ENCODE measurements around the gene GTF3C6. TPM values are rescaled to one million over a fixed set of nuclear protein-coding genes. Genes with fewer than 3 reads are reported as not detected.

Gene GTF3C6
- total and polyA plus RNA-seq, 2 of the 8 experiments (the other 6 are each of a cell fraction or from before 2014, with no cell fraction given) = 13.1 to 87.4 TPM

- Histone ChIP-seq H3K4ac (replicated peaks; ENCODE audit: insufficient read length, low read depth, low read length) (no peak overlapping the region), H3K27ac (ENCODE audit: low read depth, low read length) (no peak overlapping the region), H3K9me3 (ENCODE audit: insufficient read depth in 2 of 2, low read depth in 1 of 2, low read length in 1 of 2) (no peaks in the 10 kb centered on the region; a peak in 1 of 4 replicates), H3K4me1 (replicated peaks in 1 of 4; ENCODE audit: control insufficient read depth in 3 of 4, insufficient read depth in 4 of 4, low read length in 3 of 4) (no peaks in the 10 kb centered on the region), H3K23ac (ENCODE audit: insufficient read length) (no peak overlapping the region), H4K5ac (ENCODE audit: insufficient read length, low read depth, low read length) (no peak overlapping the region), H3K18ac (ENCODE audit: extremely low read depth, low read length) (no peak overlapping the region), H2BK20ac (ENCODE audit: low read length) (no peak overlapping the region), H3K56ac (replicated peaks; ENCODE audit: insufficient read length, low read depth, low read length) (no peak overlapping the region), H3K36me3 (ENCODE audit: control insufficient read depth in 2 of 4, insufficient read depth in 4 of 4, low read length in 3 of 4) (peaks cover 7 to 12% (median 9%) of the 10 kb centered on the region in 4 experiments), H2AK5ac (ENCODE audit: low read depth, low read length) (no peak overlapping the region), H3K14ac (ENCODE audit: insufficient read length) (no peak overlapping the region), H2BK15ac (ENCODE audit: low read length) (no peak overlapping the region), H2BK5ac (ENCODE audit: low read depth, low read length) (no peak overlapping the region), H3K79me2 (ENCODE audit: control insufficient read depth in 1 of 2, insufficient read depth in 2 of 2, low read length in 2 of 2) (peaks cover 16 to 43% of the 10 kb centered on the region in 2 experiments), H4K8ac (ENCODE audit: extremely low read depth, insufficient read depth, low read length) (no peak overlapping the region), H4K20me1 (replicated peaks in 1 of 2; ENCODE audit: control insufficient read depth in 1 of 2, insufficient read depth in 2 of 2, low read length in 2 of 2) (no peaks in the 10 kb centered on the region), H3K79me1 (ENCODE audit: low read depth, low read length) (peaks cover 3% of the 10 kb centered on the region; the same call in 1 of the 2 replicates), H3K4me2 (ENCODE audit: insufficient read depth in 1 of 2, low read depth in 2 of 2, low read length in 2 of 2) (peak overlapping the region; percentile 66 to 78), H2AFZ (ENCODE audit: low read length) (no peak overlapping the region), H3K27me3 (replicated peaks in 1 of 4; ENCODE audit: control insufficient read depth in 3 of 4, extremely low read depth in 1 of 4, insufficient read depth in 3 of 4, low read length in 3 of 4) (no peaks in the 10 kb centered on the region), H4K91ac (replicated peaks; ENCODE audit: insufficient read length, low read length) (no peak overlapping the region), H2BK120ac (replicated peaks; ENCODE audit: low read depth, low read length) (no peak overlapping the region), H3K23me2 (ENCODE audit: low read depth, low read length) (peaks cover 6% of the 10 kb centered on the region), H3K9ac (replicated peaks in 1 of 4; ENCODE audit: extremely low read depth in 1 of 4, low read depth in 3 of 4, low read length in 3 of 4) (peak overlapping the region; percentile 38 to 89 (median 50)), H2BK12ac (ENCODE audit: low read depth, low read length) (no peak overlapping the region), H3K4me3 (ENCODE audit: extremely low read depth in 1 of 4, insufficient read depth in 2 of 4, low read depth in 3 of 4, low read length in 4 of 4) (peak overlapping the region; percentile 75 to 96 (median 94))
- TF ChIP-seq RXRA (IDR thresholded peaks at IDR 0.05; ENCODE audit: insufficient read depth, low read depth, low read length) (no peak), ASH2L (IDR thresholded peaks at IDR 0.05; ENCODE audit: low read length) (no peak), KDM1A (IDR thresholded peaks at IDR 0.05; ENCODE audit: borderline replicate concordance, low read length) (no peak), MAFK (IDR thresholded peaks at IDR 0.05; ENCODE audit: low read depth, low read length) (no peak), RNF2 (IDR thresholded peaks at IDR 0.05; ENCODE audit: borderline replicate concordance, low read depth, low read length, missing control alignments, poor library complexity, severe bottlenecking) (no peak), EZH2 (IDR thresholded peaks at IDR 0.05; ENCODE audit: low read depth, low read length, severe bottlenecking) (no peak), SP4 (IDR thresholded peaks at IDR 0.05; ENCODE audit: low read length) (no peak), ZNF274 (IDR thresholded peaks at IDR 0.05; ENCODE audit: borderline replicate concordance, extremely low read depth, low read length) (no peak), SP1 (IDR thresholded peaks at IDR 0.05; ENCODE audit: low read depth, low read length) (no peak), POLR2AphosphoS5 (IDR thresholded peaks at IDR 0.05; ENCODE audit: low read depth, low read length) (no peak)
- FAIRE-seq (no peak), DNase-seq (ENCODE audit: low read depth in 1 of 2, low spot score in 2 of 2) (no peak)
- ChIA-PET CTCF (ENCODE audit: partially characterized antibody) (interaction anchor here (0.7 to 0.9 kb wide), 2 partner anchors 20 to 117 kb away, joined by 3 read pairs; no protein-coding TSS in a partner anchor), POLR2A (ENCODE audit: partially characterized antibody) (interaction anchor here (0.6 to 3.6 kb wide), 18 partner anchors 9 to 411 kb away, joined by 3 to 38 read pairs (median 5); partner anchors contain the start of genes AMD1 and GTF3C6)
- WGBS, 2 experiments (ENCODE audit: extremely low coverage in 1 of 2, insufficient coverage in 1 of 2, insufficient read length in 1 of 2, insufficient replicate concordance in 2 of 2, low coverage in 1 of 2, low lambda C conversion rate in 2 of 2, missing lambda C conversion rate in 1 of 2) = 49% methylated on average over 9 of the region's 9 CpGs; no CpG with 5 or more reads in 1 of the 2 experiments
Observed at GRCh38 chr6:110981202-110981600, 22.7 kb downstream of the GTF3C6 start.

Measured in H1 (cell line).